Measurements from ENCODE around the gene ZNF488.
"Not testable (repeated sequence)": the region's sequence is repeated elsewhere in the genome, so short reads cannot be mapped to it uniquely, and the experiment has no call there.

The ZNF488 gene

DNA sequence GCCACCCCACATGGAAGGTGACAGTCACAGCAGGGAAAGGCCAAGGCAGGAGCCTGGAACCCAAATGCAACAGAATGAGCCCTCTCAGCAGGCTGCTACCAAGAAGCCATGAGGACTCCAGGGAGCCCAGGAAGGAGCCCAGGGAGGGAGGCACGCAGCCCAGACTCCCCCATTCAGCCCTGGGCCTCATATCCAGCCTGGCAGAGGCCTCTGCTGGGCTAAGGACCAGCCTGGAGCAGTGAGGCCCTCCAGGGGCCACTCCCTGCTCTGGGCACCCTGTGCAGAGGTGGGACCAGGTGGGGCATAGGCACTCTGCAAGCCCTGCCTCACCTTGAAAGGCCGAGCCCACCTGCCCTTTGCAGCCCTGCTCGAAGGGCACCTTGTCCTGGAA, 25.8 kb upstream of the ZNF488 start:
- DNase-seq = no peak
- ATAC-seq = no peak

DNA sequence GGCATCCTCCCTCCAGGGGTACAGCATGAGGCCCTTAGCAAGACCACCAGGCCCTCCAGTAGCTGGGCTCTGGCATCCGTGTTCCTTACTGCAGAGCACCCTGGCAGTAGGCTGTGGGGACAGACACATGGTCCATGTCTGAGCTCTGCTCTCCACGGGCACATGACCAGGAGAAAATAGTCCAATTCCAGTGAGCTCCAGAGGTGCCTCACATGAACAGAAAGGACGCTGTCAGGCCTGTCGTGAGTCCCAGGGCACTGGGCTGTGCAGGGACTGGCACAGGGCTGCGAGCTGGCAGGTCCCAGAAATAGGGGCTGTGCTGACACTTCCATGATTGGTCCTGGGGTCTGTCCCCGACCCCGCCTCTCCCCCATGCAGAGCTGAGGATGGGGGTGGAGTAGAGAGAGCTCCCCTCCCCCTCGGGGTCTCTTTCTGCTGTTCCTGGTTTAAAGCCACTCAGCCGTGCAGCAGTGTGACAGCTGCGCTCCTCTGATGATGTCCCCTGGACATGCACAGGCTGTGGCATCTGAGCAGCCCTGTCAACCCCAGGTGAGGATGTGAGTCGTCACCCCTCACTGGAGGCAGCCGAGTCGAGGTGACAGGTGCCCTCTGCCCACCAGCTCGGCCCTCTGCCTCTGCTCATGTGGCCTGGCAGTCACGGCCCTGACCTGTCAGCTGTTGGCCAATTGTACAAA, 25.2 kb upstream of the ZNF488 start:
- ATAC-seq (no peak), DNase-seq (no peak)

DNA sequence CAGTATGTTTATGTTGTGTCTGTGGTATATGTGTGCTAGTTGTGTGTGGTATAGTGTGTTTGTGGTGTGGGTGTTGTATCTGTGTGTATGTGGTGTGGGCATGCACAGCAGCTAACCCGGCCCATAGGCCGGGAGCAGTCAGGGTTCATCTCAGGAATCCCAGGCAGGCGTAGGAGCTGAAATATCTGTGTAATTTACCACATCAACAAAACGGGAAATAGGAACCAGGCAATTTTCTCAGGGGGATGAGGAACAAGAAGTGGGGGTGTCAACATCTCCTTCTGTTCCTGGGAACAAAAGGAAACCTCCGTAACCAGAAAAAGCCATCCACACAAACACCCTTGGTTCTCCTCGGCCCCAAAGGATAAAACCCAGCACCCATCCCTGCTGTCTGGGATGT, 24.5 kb upstream of the ZNF488 start:
- ATAC-seq = no peak

DNA sequence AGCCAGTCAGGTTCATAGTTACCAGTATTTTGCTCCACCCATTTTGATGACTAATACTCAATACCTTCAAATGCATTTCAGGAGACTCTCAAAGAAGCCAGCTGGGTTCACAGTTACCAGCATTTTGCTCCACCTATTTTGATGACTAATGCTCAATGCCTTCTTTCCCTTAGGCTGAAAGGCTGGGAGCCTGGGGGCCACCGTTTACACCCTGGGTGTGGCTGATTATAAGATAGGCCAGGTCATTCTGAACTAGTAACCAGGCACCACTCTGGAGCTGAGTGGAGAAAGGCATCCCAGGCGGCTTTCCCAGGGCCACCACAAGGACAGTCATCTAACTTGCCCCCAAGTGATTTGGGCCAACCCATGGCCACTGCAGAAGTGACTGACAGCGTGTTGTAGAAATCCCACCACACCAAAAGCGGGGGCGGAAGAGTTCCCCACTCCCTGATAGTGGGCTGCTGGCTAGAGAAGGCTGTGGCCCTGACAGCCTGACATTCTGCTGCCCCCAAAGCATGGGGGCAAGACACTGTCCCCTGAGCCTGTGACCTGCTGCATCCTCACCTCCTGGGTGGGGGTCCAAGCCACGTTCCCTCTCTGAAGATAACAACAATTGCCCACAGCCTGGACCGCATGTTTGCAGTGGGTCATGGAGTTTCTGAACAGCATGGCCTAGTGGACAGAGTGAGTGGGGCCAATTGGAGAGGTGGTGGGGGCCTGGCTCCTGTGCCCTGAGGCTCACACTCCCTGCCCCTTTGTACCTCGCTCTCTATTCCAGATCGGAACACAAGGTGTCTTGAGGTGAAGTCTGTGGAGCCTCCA, 23.0 kb upstream of the ZNF488 start:
- no peak for DNase-seq
- ATAC-seq = no peak

More for the DNA sequence above, 24.5 kb upstream of the ZNF488 start:
- no peak for DNase-seq

DNA sequence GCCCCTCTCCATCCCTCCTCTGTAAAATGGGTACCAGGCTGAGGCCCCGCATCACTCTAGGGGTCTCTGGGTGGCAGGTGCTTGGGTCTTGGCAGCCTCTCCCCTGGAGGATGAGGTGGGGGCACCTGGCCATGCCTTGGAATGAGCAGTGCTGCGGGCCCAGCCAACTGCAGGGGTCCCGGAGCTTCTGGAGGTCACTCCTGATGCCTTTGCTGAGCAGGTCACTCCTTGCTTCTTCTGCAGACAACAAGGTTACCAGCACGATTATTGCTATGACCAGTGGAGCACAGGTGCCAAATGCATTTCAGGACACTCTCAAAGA, 22.4 kb upstream of the ZNF488 start:
- ATAC-seq (no peak), DNase-seq (no peak)

DNA sequence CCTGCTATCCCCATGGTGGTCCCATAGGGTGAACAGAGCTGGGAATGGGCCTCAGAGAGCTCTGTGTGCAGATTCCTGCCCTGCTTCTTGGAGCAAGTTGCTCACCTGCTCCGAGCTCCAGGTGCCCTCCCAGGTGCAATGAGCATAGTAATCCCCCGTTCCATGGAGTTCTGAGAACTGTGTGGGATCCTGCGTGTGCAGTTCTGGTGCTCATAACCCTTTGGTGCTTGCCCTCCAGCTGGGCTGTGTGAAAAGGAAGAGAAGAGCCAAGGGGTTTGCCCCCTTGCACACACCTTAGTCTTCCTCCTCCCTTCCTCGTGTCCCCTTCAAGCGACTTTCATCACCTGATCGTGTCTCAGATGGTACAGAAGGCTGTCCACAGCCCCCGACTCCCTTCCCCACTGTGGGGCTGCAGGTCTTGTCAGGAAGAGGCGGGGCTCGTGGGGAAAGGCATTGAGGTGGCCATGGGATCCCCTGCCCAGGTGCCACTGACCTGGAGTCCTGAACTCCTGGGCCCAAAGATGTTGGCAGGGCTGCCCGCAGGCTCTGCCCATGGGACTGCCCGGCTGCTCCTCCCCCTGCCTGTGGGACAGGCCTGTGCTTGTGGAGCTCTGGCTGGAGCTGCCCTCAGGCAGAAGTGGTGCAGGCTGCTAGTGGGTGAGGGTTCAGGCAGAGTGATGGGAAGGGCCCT, 21.9 kb upstream of the ZNF488 start:
- DNase-seq (no peak), ATAC-seq (no peak)

DNA sequence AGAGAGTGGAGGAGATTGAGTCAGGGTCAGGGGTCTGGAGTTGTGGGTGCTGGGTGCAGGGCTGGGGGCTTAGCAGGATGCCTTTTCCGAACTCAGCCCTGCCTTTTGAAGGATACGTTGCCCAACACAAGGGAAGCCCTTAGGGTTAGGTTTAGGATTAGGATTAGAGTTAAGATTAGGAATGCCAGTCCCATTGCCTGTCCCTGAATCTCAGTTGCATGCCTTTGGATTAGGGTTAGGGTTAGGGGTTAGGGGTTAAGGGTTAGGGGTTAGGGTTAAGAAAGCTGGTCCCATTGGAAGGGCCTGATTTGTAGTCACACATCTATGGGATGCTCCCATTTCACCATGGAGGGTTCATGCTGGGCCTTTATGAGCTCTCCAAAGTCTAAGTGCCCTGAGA, 20.8 kb upstream of the ZNF488 start:
- ATAC-seq (no peak), DNase-seq (no peak)

DNA sequence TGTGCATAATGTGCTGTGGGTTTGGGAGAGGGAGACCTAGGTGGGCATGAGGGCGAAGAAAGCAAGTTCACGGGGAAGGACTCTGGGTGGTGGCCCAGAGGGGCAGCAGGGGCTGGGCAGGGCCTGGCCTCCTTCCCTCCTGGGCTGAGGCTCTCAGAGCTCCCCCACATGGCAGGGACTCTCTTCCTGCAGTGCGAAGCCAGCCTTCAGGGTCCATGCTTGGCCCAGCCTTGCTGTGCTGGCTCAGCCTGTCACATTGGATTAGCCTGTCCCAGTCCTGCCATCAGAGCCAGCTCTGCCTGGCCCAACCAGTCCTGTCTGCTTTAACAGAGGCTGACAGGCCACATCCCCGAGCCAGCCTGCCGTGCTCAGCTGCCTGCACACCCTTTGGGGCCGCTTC, 20.4 kb upstream of the ZNF488 start:
- DNase-seq = no peak
- ATAC-seq = no peak

DNA sequence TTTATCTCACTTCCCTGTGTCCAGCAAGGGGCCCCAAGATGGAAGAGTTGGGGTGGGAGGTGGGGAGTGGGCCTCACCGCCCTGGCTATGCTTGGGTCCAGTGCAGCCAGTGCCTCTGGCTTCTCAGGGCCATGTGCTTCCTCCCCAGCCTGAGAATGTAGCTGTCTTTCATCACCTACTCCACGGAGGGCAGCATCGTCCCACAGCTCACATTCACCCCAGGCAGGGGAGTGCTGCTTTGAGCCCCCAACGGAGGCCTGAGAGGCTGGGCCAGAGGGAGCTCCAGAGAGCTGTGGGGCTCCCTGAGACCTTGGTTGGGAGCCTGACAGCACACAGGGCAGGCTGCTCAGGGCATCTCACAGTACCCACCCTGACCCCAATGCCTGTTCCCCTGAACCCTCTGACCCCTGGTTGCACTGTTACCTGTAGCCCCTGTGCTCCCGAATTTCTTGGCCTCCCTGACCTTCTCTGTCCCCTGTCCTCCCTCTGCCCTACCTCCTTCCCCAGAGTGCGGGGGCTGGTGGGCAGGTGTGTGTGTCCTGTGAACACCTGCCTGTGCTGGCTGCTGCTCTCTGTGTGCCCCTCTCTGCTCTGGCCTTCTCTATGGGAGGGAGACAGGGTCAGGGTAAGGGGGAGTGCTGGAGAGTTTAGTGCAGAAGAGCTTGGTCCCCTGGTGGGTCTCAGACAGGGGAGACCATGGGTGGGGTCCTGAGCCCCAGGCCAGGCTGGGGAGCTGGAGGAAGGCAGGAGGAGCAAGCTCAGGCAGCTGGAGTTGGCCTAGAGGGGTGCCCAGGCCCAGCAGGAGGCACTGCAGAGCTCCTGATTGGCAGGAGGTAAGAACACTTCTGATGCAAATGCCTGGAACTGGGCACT, 19.6 kb upstream of the ZNF488 start:
- DNase-seq = no peak
- ATAC-seq = no peak

DNA sequence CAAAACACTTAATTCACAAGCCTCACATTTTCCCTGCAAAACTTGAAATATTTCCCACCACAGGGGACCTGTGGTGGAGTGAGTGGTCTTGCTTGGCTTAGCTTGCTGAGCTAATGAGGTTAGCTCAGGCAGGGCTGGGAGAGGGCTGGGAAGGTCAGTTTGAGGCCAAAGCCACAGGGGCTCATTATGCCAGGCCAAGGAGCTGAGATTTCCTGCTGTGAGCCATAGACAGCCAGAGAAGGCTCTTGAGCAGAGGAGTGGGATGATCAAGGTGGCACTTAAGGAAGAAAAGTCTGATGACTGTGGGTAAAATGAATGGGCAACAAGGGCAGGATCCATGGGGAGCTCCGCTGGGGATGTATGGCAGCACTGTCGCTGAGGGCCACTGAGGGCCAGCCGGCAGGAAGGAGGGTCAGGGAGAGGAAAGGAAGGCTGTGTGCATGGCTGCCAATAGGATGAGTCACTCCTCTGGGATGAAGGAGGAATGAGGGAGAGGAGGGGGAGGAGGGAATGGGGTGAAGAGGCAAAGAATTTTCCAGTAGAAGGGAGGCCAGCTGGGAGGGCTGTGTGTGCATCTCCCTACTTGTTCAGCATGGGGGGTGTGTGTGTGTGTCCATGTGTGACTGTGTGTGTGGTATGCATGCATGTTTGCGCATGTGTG, 18.7 kb upstream of the ZNF488 start:
- DNase-seq (no peak), ATAC-seq (no peak)

DNA sequence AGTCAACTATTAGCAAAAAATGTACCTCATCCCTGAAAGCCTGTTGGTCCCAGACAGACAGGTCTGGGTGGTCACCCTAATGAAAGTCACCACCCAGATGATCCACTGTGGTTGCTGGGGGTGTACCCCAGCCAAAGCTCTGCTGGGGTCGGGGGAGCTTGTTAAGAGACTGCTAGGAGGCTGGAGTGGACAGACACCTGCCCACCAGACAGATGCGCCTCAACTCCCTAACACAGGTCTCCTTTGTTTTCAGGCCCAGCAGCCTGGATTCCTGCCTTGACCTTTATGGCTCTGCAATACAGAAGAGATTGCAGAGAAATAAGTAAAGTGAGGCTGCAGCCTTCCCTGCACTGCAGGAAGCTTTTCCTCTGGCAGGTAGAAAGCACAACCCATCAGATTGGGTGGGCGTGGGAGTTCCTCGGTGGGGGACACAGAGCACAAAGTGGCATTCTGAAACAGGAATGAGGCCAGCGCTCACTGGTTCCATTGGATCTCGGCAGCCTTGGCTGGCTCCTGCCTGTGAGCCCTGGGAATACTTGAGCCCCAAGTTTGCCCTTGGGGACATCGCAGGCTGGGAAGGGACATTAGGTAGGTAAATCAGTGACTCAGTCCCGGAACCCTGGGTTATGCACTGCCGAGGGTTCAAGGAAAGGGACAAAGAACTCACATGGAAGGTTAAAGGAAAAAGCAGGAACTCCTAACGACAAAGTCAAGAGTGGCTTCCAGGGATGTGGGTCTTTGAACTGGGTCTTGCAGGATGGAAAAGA, 18.0 kb upstream of the ZNF488 start:
- no peak for ATAC-seq
- no peak for DNase-seq

DNA sequence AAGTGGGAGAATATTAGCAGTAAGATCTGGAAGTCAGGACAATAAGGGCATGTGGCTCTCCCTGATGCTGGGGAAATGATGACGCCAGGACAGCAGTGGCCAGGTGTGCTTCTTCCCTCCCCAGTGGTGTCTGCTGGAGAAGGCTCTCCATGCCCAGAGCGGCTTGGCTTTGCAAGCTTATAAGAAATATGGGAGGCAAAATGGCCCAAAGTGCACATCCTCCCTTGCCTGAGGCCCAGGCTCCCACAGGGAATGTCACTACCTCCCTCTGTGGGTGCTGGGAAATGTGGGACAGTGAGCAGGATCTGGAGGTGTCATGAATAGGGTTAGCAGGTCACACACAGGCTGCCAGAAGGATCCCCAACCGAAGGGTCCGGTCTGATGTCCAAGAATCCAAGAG, 17.1 kb upstream of the ZNF488 start:
- DNase-seq (no peak), ATAC-seq (no peak)

DNA sequence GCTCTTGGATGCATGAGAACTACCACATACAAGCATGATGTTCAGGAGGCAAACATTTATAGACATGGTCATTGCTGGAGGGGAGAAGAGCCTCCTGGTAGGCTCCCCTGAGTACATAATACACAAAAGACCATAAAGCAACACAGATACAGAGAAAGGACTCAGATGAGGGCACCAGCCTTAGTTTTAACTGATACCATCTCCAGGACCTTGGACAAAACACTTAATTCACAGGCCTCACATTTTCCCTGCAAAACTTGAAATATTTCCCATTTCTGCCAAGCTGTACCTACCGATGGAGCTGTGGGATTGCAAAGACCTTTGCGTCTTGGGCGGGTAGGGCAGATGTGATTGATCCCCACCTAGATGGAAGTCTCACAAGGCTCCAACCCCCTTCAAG, 16.7 kb upstream of the ZNF488 start:
- DNase-seq (no peak), ATAC-seq (no peak)

DNA sequence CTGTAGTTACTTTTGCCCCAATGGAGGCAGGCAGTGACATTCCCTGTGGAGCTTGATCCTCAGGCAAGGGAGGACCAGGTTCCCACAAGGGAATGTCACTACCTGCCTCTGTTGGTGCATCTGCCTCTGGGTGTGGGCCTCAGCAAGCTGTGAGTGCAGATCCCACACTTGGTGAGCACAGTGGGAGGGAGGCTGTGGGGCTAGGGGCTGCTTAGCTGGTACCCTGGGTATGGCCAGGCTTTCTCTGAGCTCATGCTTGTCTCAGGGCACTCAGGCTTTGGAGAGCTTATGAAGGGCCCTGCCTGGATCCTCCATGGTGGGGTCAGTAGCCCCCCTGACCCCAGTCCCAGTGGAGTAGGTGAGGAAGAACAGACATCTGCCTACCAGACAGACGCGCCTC, 16.2 kb upstream of the ZNF488 start:
- ATAC-seq = no peak

DNA sequence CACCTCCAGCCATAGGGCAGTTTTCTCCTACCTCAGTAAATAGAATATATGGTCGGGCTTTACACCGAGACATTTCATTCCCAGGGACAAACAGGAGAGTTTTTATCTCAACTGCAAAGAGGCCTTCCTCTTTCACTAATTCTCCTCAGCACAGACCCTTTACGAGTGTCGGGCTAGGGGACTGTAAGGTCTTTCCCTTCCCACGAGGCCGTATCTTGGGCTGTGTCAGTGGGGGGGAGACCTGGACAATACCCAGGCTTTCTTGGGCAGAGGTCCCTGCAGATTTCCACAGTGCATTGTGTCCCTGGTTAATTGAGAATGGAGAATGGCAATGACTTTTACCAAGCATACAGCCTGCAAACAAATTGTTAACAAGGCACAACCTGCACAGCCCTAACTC, 13.2 kb upstream of the ZNF488 start:
- DNase-seq (no peak), ATAC-seq (no peak)

More for the DNA sequence above, 16.2 kb upstream of the ZNF488 start:
- no peak for DNase-seq

DNA sequence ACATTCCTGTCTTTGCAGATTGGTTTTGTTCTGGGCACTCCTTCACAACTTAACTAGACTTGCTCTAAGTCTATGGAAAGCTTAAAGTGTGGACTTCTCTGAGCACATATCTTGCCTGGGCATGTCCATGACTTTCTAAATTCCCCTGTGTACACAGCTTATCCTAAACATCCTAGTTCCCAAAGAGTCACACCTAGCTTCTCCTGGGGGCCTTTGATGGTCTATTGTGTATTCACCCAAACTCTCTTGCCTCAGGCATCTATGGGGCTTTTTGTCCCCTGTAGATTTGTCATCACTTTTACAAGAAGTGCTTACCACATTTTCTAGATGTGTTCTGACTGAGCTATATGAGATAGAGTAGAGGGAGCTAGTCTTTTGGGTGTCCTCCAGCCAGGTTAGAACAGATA, 12.2 kb upstream of the ZNF488 start:
- DNase-seq = no peak
- ATAC-seq = no peak

DNA sequence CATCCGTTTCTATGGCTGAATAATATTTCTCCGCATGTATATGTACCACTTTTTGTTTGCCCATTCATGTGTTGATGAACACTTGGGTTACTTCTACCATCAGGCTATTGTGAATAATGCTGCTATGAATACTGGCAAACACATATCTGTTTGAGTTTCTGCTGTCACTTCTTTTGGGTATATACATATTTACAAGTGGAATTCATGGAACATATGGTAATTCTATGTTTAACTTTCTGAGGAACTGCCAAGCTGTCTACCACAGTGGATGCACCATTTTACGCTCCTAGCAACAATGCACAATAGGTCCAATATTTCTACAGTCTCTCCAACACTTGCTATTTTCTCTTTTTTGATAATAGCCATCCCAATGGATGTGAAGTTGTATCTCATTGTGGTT, 5.5 kb upstream of the ZNF488 start:
- DNase-seq (no peak), ATAC-seq (no peak)

DNA sequence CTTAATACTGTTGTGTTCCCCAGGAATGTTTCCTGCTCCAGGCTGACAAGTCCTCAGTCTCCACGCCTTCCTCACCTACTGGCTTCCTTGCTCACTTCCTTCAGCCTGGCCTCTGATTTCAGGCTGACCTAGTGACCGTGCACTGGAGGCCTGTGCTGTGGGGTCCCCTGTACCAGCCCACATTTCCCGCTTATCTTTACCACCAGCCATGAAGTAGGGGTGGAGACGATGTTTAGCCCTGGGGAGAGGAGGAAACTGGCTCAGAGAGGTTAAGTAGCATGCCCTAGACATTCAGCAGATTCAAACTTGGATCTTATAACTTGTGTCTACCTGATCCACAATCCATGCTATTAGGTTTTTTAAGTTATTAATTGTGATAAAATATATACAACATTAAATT, 4.8 kb upstream of the ZNF488 start:
- DNase-seq (no peak), ATAC-seq (no peak)

DNA sequence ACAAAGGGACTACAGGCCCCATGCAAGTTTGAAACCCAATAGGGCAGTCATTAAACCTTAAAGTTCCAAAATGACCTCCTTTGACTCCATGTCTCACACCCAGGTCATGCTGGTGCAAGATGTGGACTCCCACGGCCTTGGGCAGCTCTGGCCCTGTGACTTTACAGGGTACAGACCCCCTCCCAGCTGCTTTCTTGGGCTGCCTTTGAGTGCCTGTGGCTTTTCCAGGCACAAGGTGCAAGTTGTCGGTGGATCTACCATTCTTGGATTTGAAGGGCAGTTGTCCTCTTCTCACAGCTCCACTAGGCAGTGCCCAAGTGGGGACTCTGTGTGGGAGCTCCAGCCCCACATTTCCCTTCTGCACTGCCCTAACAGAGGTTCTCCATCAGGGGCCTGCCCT, 2.0 kb upstream of the ZNF488 start:
- DNase-seq, ATAC-seq: not testable (repeated sequence)

DNA sequence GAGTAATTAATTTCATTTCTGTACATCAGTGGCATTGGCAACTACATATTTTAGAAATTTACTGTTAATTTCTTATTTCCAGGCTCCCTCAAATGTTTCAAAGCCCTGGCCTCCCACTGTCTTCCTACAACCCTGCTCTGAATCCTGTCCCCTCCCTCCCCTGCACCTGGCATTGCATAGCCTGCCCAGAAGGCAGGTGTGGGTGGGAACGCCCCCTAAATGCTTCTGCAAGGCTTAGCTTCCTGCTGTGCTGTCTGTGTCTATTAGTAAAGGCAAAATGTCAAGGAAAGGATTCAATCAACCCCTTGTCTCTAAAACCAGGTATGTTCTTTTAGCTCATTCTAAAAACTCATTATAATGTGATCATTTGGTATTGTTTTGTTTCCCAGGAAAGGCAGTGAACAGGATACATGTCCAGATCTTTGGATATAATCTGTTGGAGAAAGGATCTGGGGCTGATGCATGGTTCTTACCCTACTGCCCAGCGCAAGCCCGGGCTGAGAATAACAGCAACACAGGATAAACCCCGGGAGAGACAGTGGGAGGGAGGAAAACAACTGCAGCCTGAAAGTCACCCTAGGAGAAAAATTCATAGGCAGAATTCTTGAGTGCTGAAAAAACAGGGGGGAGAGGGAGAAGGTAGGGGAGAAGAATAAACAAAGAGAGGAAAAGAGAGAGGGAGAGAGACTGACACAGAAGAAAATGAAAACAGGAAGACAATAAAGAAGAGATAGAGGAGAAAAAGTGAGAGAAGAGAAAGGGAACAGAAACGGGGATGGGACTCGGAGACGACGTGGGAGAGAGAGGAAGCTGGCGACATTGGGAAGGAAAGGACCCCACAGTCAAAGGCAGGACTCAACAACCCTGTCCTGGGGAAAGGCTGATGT, 589 bp downstream of the ZNF488 start:
- no peak for ATAC-seq
- no peak for DNase-seq
